ENCODE measurements around the gene ABLIM1.

GRCh38 chr10:114400091-114400490 is 258.0 kb downstream of the ABLIM1 start:
- TF ChIP-seq POLR2A (IDR thresholded peaks at IDR 0.05) (no peak), CTCF (IDR thresholded peaks at IDR 0.05 in 8 of 11, conservative IDR thresholded peaks at IDR 0.05 in 3 of 11) (no peak), POLR2AphosphoS5 (IDR thresholded peaks at IDR 0.05) (peak in 2 of 3 donors; percentile 42 to 65)
